HepG2 (cell line): ENCODE measurements around the gene TUBA4B. TPM values are rescaled to one million over a fixed set of nuclear protein-coding genes. Genes with fewer than 3 reads are reported as not detected.

Experiments
- AGO1 ChIP-seq: fragments of 200-400 bp; formaldehyde crosslinking; IDR thresholded peaks from 2 replicates; pipeline ENCODE4 v1.6.1; 2017; ENCODE audit warnings: mild to moderate bottlenecking, low read depth, low read length, moderate library complexity; ENCODE audit not compliant: poor library complexity, severe bottlenecking
- ATF6 ChIP-seq: sonication (generic); formaldehyde crosslinking; conservative IDR thresholded peaks from 2 replicates; pipeline ENCODE4 v1.4.0; 2020; ENCODE audit warnings: missing genetic modification reagents
- CBX5 ChIP-seq: sonication (generic); formaldehyde crosslinking; IDR thresholded peaks from 2 replicates; pipeline ENCODE4 v1.4.0; 2020; ENCODE audit warnings: missing genetic modification reagents, borderline replicate concordance
- DDIT3 ChIP-seq: sonication (generic); formaldehyde crosslinking; IDR thresholded peaks from 2 replicates; pipeline ENCODE4 v1.4.0; 2020; ENCODE audit warnings: mild to moderate bottlenecking, missing genetic modification reagents
- DNMT3B ChIP-seq: conservative IDR thresholded peaks from 2 replicates; pipeline ENCODE4 v1.6.1; 2016; ENCODE audit warnings: missing biosample characterization, control low read depth
- GATAD2A ChIP-seq: IDR thresholded peaks from 2 replicates; pipeline ENCODE4 v1.6.1; 2016
- HMG20A ChIP-seq: IDR thresholded peaks from 2 replicates; pipeline ENCODE4 v1.6.1; 2016; ENCODE audit warnings: borderline replicate concordance
- HOMEZ ChIP-seq: IDR thresholded peaks from 2 replicates; pipeline ENCODE4 v1.6.1; 2016; ENCODE audit warnings: low read depth
- IKZF5 ChIP-seq: IDR thresholded peaks from 2 replicates; pipeline ENCODE4 v1.6.1; 2018; ENCODE audit warnings: missing genetic modification reagents, mild to moderate bottlenecking, missing compliant biosample characterization
- ISX ChIP-seq: sonication (generic); formaldehyde crosslinking; conservative IDR thresholded peaks from 2 replicates; pipeline ENCODE4 v1.5.0; 2020; ENCODE audit warnings: missing genetic modification reagents
- KDM6A ChIP-seq: IDR thresholded peaks from 2 replicates; pipeline ENCODE4 v1.6.1; 2016; ENCODE audit warnings: low read depth
- MXD1 ChIP-seq: sonication (generic); formaldehyde crosslinking; IDR thresholded peaks from 2 replicates; pipeline ENCODE4 v1.4.0; 2020; ENCODE audit warnings: mild to moderate bottlenecking, missing genetic modification reagents
- PRPF4 ChIP-seq: fragments of 200-400 bp; formaldehyde crosslinking; IDR thresholded peaks from 2 replicates; pipeline ENCODE4 v1.6.1; 2016; ENCODE audit warnings: low read length, low read depth; ENCODE audit not compliant: poor library complexity, severe bottlenecking
- SOX5 ChIP-seq: IDR thresholded peaks from 2 replicates; pipeline ENCODE4 v1.6.1; 2016; ENCODE audit warnings: borderline replicate concordance
- SRY ChIP-seq: sonication (generic); formaldehyde crosslinking; IDR thresholded peaks from 2 replicates; pipeline ENCODE4 v1.8.0; 2022; ENCODE audit warnings: mild to moderate bottlenecking, missing genetic modification reagents
- SUZ12 ChIP-seq: fragments of 150-350 bp; IDR thresholded peaks from 2 replicates; pipeline ENCODE4 v1.6.1; 2014; ENCODE audit warnings: low read depth, low read length
- THAP9 ChIP-seq: sonication (generic); formaldehyde crosslinking; IDR thresholded peaks from 2 replicates; pipeline ENCODE4; 2020; ENCODE audit warnings: missing genetic modification reagents, mild to moderate bottlenecking, borderline replicate concordance
- ZNF263 ChIP-seq: sonication (generic); formaldehyde crosslinking; IDR thresholded peaks from 2 replicates; pipeline ENCODE4 v1.4.0; 2020; ENCODE audit warnings: missing genetic modification reagents
- ZNF3 ChIP-seq: IDR thresholded peaks from 2 replicates; pipeline ENCODE4 v1.7.0; 2017; ENCODE audit warnings: inconsistent platforms
- ZNF713 ChIP-seq: sonication (generic); formaldehyde crosslinking; IDR thresholded peaks from 2 replicates; pipeline ENCODE4 v1.4.0; 2020; ENCODE audit warnings: mild to moderate bottlenecking, missing genetic modification reagents
- ZNF773 ChIP-seq: sonication (generic); formaldehyde crosslinking; IDR thresholded peaks from 2 replicates; pipeline ENCODE4 v1.4.0; 2020; ENCODE audit warnings: missing genetic modification reagents, borderline replicate concordance
- ZSCAN25 ChIP-seq: sonication (generic); formaldehyde crosslinking; IDR thresholded peaks from 2 replicates; pipeline ENCODE4 v1.8.0; 2022; ENCODE audit warnings: mild to moderate bottlenecking, missing genetic modification reagents
- ZSCAN29 ChIP-seq: sonication (generic); formaldehyde crosslinking; conservative IDR thresholded peaks from 2 replicates; pipeline ENCODE4 v1.4.0; 2020; ENCODE audit warnings: mild to moderate bottlenecking, missing genetic modification reagents
- ZSCAN9 ChIP-seq: IDR thresholded peaks from 2 replicates; pipeline ENCODE4 v1.6.1; 2016; ENCODE audit warnings: borderline replicate concordance
- polyA plus RNA-seq, 8 experiments: library from polyadenylated mRNA; depleted of rRNA in 3 of 8; stranded (reverse) in 7 of 8; unstranded in 1 of 8; fragments of >200 nt; fragmentation: Illumina TruSeq in 4 of 8; extraction: Trizol in 4 of 8; gene quantifications; 2 replicates each; pipeline versions ENCODE4 v1.2.1 to v1.2.3, GENCODE V29; 2011 to 2016; ENCODE audit warnings: low read depth in 4 of 8, missing spikeins in 1 of 8, mixed read lengths in 1 of 8; ENCODE audit not compliant: insufficient read depth in 1 of 8
- total RNA-seq, 5 experiments: library from RNA; depleted of rRNA; stranded (reverse); fragments of >200 nt; fragmentation: Illumina TruSeq; extraction: Trizol; gene quantifications; 2 replicates each; pipeline ENCODE4 v1.2.3, GENCODE V29; 2016; ENCODE audit warnings: low read depth in 1 of 5

The TUBA4B gene
- total and polyA plus RNA-seq, 2 of the 13 experiments (the other 11 are each of a cell fraction or from before 2014, with no cell fraction given): 0.18 to 0.22 TPM

- TF ChIP-seq ATF6 (CRISPR knock-in tag) (no peak), ZNF773 (CRISPR knock-in tag) (no peak), ZNF263 (CRISPR knock-in tag) (no peak), HOMEZ (CRISPR knock-in tag) (no peak), AGO1 (no peak), GATAD2A (CRISPR knock-in tag) (no peak), CBX5 (no peak), THAP9 (CRISPR knock-in tag) (no peak), ZNF3 (no peak), KDM6A (CRISPR knock-in tag) (no peak), SOX5 (CRISPR knock-in tag) (no peak), ZSCAN29 (CRISPR knock-in tag) (no peak), ZSCAN9 (CRISPR knock-in tag) (no peak), DNMT3B (no peak), IKZF5 (CRISPR knock-in tag) (no peak; the same call in 1 of the 2 replicates), HMG20A (CRISPR knock-in tag) (no peak), ZNF713 (CRISPR knock-in tag) (no peak), ZSCAN25 (CRISPR knock-in tag) (no peak), SRY (peak; percentile 75; the same call in 1 of the 2 replicates), SUZ12 (no peak), PRPF4 (no peak), DDIT3 (CRISPR knock-in tag) (no peak), MXD1 (CRISPR knock-in tag) (peak; percentile 71), ISX (CRISPR knock-in tag) (no peak)
These were observed 45.7 kb upstream of the TUBA4B start (continued) for GRCh38 chr2:219207134-219207883.
